A549 (cell line): ENCODE data around the gene ITFG1. TPM values are rescaled to one million over a fixed set of nuclear protein-coding genes. Genes with fewer than 3 reads are reported as not detected.

ENCODE experiments used
- ATAC-seq, 2 experiments: fragments of 200-7000 bp in 1 of 2; fragments of >200 bp in 1 of 2; cut with Nextera tagmentation in 1 of 2; cut with Tn5 transposase in 1 of 2; 3 replicates each; pipeline versions ENCODE4 v1.8.0 to v1.9.1; 2018 to 2020; ENCODE audit warnings: mild to moderate bottlenecking in 1 of 2, moderate library complexity in 1 of 2
- CTCF ChIA-PET: fragments of 300-600 bp; sonication (Branson Sonifier 250); formaldehyde crosslinking; extraction: SDS; loops from one replicate; lab custom pipeline; 2021; ENCODE audit warnings: antibody characterized with exemption, inconsistent platforms; lab: Yijun Ruan, JAX
- POLR2A ChIA-PET: fragments of 350-600 bp; formaldehyde crosslinking; extraction: SDS; loops from one replicate; lab custom pipeline; 2021; ENCODE audit warnings: antibody characterized with exemption, inconsistent platforms; lab: Yijun Ruan, JAX
- DNase-seq, 2 experiments: peaks; one replicate each; pipeline versions ENCODE4 v3.0.0 to v3.0.0-alpha.2; 2011 to 2016; ENCODE audit warnings: low read depth in 1 of 2, low spot score in 1 of 2
- FAIRE-seq: peaks from 2 replicates; lab custom pipeline; 2011; peaks lifted over from hg19 to GRCh38; lab: Jason Lieb, UNC
- H3K27ac ChIP-seq, 2 experiments: fragments of >200 bp; sonication (Bioruptor Twin); formaldehyde crosslinking; 3 replicates each; pipeline ENCODE4 v1.5.1; 2016 to 2017
- H3K4me1 ChIP-seq: fragments of >200 bp; sonication (Bioruptor Twin); formaldehyde crosslinking; 3 replicates; pipeline ENCODE4 v1.6.1; 2016
- H3K4me2 ChIP-seq: fragments of >200 bp; sonication (Bioruptor Twin); formaldehyde crosslinking; 3 replicates; pipeline ENCODE4 v1.6.1; 2016
- H3K4me3 ChIP-seq: fragments of >200 bp; sonication (Bioruptor Twin); formaldehyde crosslinking; 3 replicates; pipeline ENCODE4 v1.5.1; 2016
- H3K9me3 ChIP-seq: fragments of >200 bp; sonication (Bioruptor Twin); formaldehyde crosslinking; 3 replicates; pipeline ENCODE4 v1.6.1; 2016
- BCL3 ChIP-seq: fragments of >200 bp; sonication (Bioruptor Twin); formaldehyde crosslinking; IDR thresholded peaks from 3 replicates; pipeline ENCODE4 v1.6.1; 2016
- CBX8 ChIP-seq: fragments of 200-600 bp; sonication (generic); IDR thresholded peaks from 2 replicates; pipeline ENCODE4 v1.6.1; 2016
- CHD4 ChIP-seq: fragments of 200-600 bp; sonication (generic); IDR thresholded peaks from 2 replicates; pipeline ENCODE4 v1.6.1; 2016; ENCODE audit warnings: antibody characterized with exemption, mild to moderate bottlenecking, borderline replicate concordance
- E2F6 ChIP-seq: IDR thresholded peaks from 2 replicates; pipeline ENCODE4 v1.6.1; 2012; ENCODE audit warnings: low read depth, borderline replicate concordance
- ESRRA ChIP-seq: fragments of 150-350 bp; IDR thresholded peaks from 2 replicates; pipeline ENCODE4 v1.6.1; 2014; ENCODE audit warnings: mild to moderate bottlenecking, low read length, borderline replicate concordance
- HES2 ChIP-seq: fragments of >200 bp; sonication (Bioruptor Twin); formaldehyde crosslinking; IDR thresholded peaks from 2 replicates; pipeline ENCODE4 v1.6.1; 2016
- HMGXB4 ChIP-seq: fragments of 250-450 bp; sonication (Bioruptor Pico); IDR thresholded peaks from 2 replicates; pipeline ENCODE4 v1.5.0; 2021; ENCODE audit warnings: mild to moderate bottlenecking, moderate library complexity, borderline replicate concordance
- HOXB5 ChIP-seq: fragments of 250-450 bp; sonication (Bioruptor Pico); IDR thresholded peaks from 2 replicates; pipeline ENCODE4 v1.5.0; 2020; ENCODE audit warnings: mild to moderate bottlenecking, moderate library complexity
- JUN ChIP-seq, 2 experiments: fragments of >200 bp; sonication (Bioruptor Twin); formaldehyde crosslinking; IDR thresholded peaks; 2 replicates in 1 of 2; 3 replicates in 1 of 2; pipeline ENCODE4 v1.6.1; 2016 to 2017
- JUNB ChIP-seq: fragments of >200 bp; sonication (Bioruptor Twin); formaldehyde crosslinking; IDR thresholded peaks from 2 replicates; pipeline ENCODE4 v1.6.1; 2016
- KDM5A ChIP-seq: fragments of 200-600 bp; sonication (generic); IDR thresholded peaks from 2 replicates; pipeline ENCODE4 v1.6.1; 2016; ENCODE audit warnings: antibody characterized with exemption, mild to moderate bottlenecking
- MYC ChIP-seq: IDR thresholded peaks from 2 replicates; pipeline ENCODE4 v1.6.1; 2012; ENCODE audit warnings: mild to moderate bottlenecking, inconsistent platforms, low read length, improper control_type of control experiment, borderline replicate concordance
- NR3C1 ChIP-seq: fragments of >200 bp; sonication (Bioruptor Twin); formaldehyde crosslinking; IDR thresholded peaks from 3 replicates; pipeline ENCODE4 v1.6.1; 2017
- POLR2AphosphoS2 ChIP-seq: conservative IDR thresholded peaks from 2 replicates; pipeline ENCODE4 v1.6.1; 2012; ENCODE audit warnings: low read length, improper control_type of control experiment, inconsistent platforms
- RARB ChIP-seq: fragments of 250-450 bp; sonication (Bioruptor Pico); IDR thresholded peaks from 2 replicates; pipeline ENCODE4 v1.8.0; 2021; ENCODE audit warnings: mild to moderate bottlenecking, moderate library complexity
- RCOR1 ChIP-seq: fragments of 150-350 bp; IDR thresholded peaks from 2 replicates; pipeline ENCODE4 v1.6.1; 2014; ENCODE audit warnings: antibody characterized with exemption, low read length, low read depth
- RFX5 ChIP-seq: fragments of 450-650 bp; IDR thresholded peaks from 2 replicates; pipeline ENCODE4 v1.7.1; 2014; ENCODE audit warnings: antibody characterized with exemption, mild to moderate bottlenecking, moderate library complexity
- SMC3 ChIP-seq: fragments of >200 bp; sonication (Bioruptor Twin); formaldehyde crosslinking; IDR thresholded peaks from 3 replicates; pipeline ENCODE4 v1.6.1; 2018; ENCODE audit warnings: inconsistent platforms
- SREBF2 ChIP-seq: fragments of 450-650 bp; IDR thresholded peaks from 2 replicates; pipeline ENCODE4 v1.6.1; 2014; ENCODE audit warnings: mild to moderate bottlenecking, moderate library complexity
- ZNF302 ChIP-seq: fragments of 250-450 bp; sonication (Bioruptor Pico); IDR thresholded peaks from 2 replicates; pipeline ENCODE4 v1.9.0; 2021; ENCODE audit warnings: inconsistent platforms, mild to moderate bottlenecking, moderate library complexity
- ZSCAN20 ChIP-seq: fragments of 250-450 bp; sonication (Bioruptor Pico); IDR thresholded peaks from 2 replicates; pipeline ENCODE4 v1.8.0; 2022; ENCODE audit warnings: mild to moderate bottlenecking, moderate library complexity
- WGBS: methylation state at CpG from one replicate; pipeline ENCODE4 v1.1.6; 2017; ENCODE audit errors: missing lambda C conversion rate; 5-methylcytosine and 5-hydroxymethylcytosine counted together
- polyA plus RNA-seq, 4 experiments: library from polyadenylated mRNA; depleted of rRNA in 3 of 4; stranded (reverse); fragments of >200 nt; fragmentation: RNase III in 1 of 4; extraction: RNeasy Plus Mini Kit Qiagen cat#74134 plus additional on column Dnase treatment in 1 of 4; gene quantifications; 2 replicates in 3 of 4; 3 replicates in 1 of 4; pipeline ENCODE4 v1.2.3, GENCODE V29; 2011 to 2017

The ITFG1 gene
- polyA plus RNA-seq, 2 of the 4 experiments (the other 2 are of a cell fraction), result 32.9 to 112 TPM

GRCh38 chr16:47276522-47276921, 184.3 kb downstream of the ITFG1 start (continued):
- TF ChIP-seq KDM5A (no peak), SMC3 (no peak), RCOR1 (no peak)

GRCh38 chr16:47262938-47263337, 197.9 kb downstream of the ITFG1 start:
- DNase-seq (no peak), ATAC-seq (no peak), FAIRE-seq (no peak)
- Histone ChIP-seq H3K9me3 (no peaks in the 10 kb centered on the region), H3K4me1 (no peaks in the 10 kb centered on the region), H3K27ac (no peak overlapping the region), H3K4me2 (no peak overlapping the region), H3K4me3 (no peak overlapping the region)
- 73% methylated on average over 2 of the region's 2 CpGs for WGBS
- CTCF ChIA-PET, result interaction anchor here (0.6 to 2.6 kb wide), 4 partner anchors 12 to 902 kb away, joined by 3 to 7 read pairs (median 6); no protein-coding TSS in a partner anchor
- POLR2A ChIA-PET, result no interaction called here
- no peak for TF ChIP-seq SREBF2
- no peak for TF ChIP-seq MYC
- no peak for TF ChIP-seq ESRRA
- no peak for TF ChIP-seq JUNB
- TF ChIP-seq NR3C1, result no peak
- no peak for TF ChIP-seq E2F6
- TF ChIP-seq CHD4, result no peak
- no peak for TF ChIP-seq HOXB5 (CRISPR knock-in tag)
- TF ChIP-seq BCL3, result no peak

GRCh38 chr16:47260503-47260902, 200.4 kb downstream of the ITFG1 start:
- no peak overlapping the region for H3K4me2 ChIP-seq
- ATAC-seq (no peak), DNase-seq (no peak), FAIRE-seq (no peak)
- CTCF ChIA-PET, result interaction anchor here (0.7 to 2.6 kb wide), 3 partner anchors 10 to 852 kb away, joined by 3 to 7 read pairs (median 7); no protein-coding TSS in a partner anchor
- no peak overlapping the region for H3K27ac ChIP-seq
- 94% methylated on average over 11 of the region's 11 CpGs for WGBS
- POLR2A ChIA-PET, result no interaction called here
- TF ChIP-seq ESRRA (no peak), ZSCAN20 (CRISPR knock-in tag) (no peak), HOXB5 (CRISPR knock-in tag) (no peak), JUN (IDR thresholded peaks at IDR 0.05) (no peak), HES2 (no peak), BCL3 (no peak), CBX8 (no peak), JUNB (no peak), ZNF302 (no peak), RCOR1 (no peak), HMGXB4 (CRISPR knock-in tag) (no peak), RARB (CRISPR knock-in tag) (no peak), RFX5 (no peak), POLR2AphosphoS2 (no peak)
- H3K9me3 ChIP-seq, result no peaks in the 10 kb centered on the region
- H3K4me1 ChIP-seq, result no peaks in the 10 kb centered on the region
- H3K4me3 ChIP-seq, result no peak overlapping the region
